HG03342 (cell line): Measurements from ENCODE around the gene NFX1.
"Not testable (repeated sequence)": the region's sequence is repeated elsewhere in the genome, so short reads cannot be mapped to it uniquely, and the experiment has no call there.

Experiments used
- ATAC-seq: cut with Tn5 transposase; IDR thresholded peaks from one replicate; pipeline ENCODE4 v1.9.1; 2021; ENCODE audit warnings: mild to moderate bottlenecking, moderate library complexity; ENCODE audit not compliant: unreplicated experiment

The NFX1 gene

DNA sequence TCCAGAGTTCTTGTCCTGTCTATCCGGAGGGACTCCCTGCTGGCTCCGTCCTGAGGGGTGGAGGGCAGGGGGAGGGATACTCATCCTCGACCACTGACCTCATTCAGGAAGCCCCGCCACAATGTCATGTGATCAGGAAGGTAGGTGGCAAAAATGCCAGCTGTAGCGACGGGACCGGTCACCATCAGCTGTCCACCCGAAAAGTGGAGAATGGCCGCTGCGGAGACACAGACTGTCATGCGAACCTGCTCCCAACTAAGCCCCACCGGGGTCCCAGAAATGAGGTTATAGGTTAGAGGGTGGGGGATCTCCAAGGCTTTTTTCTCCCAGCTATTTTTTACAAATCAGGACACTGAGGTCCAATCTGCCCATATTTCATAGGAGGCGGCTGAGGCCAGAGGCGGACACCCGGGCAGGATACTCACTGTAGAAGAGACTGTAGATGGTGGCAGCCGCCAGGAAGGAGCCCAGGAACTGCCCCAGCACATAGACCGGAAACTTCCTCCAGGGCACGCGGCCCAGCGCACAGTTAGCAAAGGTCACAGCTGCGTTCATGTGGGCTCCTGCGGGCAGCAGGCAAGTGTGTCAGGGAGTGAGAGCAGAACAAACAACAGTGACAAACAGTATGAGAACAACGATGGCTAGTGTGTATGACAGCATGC is 95.8 kb downstream of the NFX1 start:
- not testable (repeated sequence) for ATAC-seq

DNA sequence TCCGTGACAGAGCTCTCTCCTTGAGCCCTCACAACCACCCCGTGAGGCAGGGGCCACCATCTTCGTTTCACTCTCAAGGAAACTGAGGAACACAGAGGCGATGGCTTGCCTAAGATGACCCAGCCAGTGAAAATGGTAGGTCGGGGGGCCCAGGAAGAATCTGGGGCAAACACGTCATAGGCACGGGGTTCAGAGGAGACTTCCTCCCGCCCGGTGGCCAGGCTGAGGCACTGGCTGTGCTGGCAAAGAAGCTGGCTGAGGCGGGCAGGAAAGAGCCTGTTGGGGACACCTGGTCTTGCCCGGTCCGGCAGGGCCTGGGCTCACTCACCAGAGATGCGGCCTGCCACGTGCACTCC is 96.3 kb downstream of the NFX1 start:
- not testable (repeated sequence) for ATAC-seq

DNA sequence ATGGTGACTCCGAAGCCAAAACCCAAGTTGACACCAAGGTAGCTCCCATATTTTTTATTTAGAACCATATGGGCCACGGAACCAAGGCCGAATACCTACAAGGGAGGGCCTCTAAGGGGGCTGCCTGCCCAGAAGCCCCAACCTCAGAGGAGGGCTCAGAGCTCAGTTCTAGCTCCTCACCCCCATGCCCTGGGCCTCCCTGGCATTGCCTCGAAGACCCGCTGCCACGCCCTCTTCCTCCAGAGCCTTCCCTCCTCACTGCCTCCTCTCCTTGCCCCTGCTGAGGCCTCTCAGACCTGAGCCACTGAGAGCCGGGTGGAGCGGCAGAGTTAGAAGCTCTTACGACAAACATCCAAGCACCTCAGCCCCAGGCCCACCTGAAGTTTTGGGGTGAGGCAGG is 96.7 kb downstream of the NFX1 start:
- ATAC-seq: not testable (repeated sequence)

DNA sequence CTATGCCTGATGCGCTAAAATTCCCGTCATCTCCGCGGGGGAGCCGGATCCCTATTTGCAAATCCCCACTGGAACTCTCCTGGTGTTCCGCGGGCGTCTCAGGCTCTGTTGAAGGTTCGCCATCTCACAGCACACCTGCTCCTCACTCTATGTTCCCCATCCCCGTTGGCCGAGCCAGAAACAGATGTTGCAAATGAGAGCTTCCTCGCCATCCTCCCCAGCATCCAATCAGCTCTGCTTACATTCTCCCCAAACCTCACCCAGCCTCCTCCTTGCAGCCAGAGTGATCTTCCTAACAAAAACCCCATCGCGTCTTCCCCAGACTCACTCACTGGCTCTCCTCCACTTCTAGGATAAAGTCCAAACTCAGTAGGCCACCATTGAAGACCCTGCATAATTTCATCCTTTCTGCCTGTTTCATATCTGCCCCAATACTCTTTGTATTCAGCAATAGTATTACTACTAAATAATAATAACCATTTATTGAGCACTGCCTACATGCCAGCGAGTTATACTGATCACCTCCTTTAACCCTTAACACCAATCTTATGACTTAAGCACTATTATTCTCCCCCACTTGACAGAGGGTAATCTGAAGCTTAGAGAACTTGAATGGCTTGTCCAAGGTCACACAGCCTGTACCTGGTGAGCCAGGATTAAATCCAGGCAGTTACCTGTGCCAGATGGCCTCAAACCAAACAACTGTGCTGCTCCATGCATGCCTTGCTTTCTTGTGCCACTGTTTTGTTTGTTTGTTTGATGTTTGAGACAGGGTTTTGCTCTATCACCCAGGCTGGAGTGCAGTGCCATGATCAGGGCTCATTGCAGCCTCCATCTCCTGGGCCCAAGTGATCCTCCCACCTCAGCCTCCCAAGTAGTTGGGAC is 98.0 kb downstream of the NFX1 start:
- no peak for ATAC-seq

DNA sequence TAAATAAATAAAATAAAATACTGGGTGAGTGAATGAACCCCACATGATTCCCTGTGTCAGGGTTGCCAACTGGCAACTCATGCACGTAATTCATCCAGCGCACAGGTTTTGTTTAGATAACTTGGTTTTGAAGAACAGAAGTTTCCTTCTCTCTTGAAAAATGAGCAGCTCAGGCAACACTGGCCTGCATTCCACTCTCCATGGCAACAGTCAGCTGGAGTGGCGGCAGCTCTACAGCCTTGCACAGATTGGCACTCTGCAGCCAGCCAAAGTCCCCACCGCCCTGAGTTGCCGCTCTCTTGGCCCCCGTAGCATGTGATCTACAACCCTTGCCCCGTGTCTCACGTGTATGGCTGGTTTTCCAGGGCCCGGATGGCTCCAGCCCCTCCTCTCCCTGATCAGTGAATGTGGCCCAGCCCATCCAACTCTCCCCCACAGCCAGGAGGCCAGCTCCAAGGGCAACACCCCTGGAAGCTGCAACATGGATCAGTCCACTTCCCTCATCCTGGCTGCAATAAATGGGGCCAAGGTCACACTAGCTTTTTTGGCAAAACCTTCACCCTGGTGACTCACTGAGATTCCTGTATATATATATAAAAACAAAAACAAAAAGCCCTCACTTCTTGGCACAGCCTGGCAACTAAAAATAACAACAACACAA is 100.9 kb downstream of the NFX1 start:
- not testable (repeated sequence) for ATAC-seq

DNA sequence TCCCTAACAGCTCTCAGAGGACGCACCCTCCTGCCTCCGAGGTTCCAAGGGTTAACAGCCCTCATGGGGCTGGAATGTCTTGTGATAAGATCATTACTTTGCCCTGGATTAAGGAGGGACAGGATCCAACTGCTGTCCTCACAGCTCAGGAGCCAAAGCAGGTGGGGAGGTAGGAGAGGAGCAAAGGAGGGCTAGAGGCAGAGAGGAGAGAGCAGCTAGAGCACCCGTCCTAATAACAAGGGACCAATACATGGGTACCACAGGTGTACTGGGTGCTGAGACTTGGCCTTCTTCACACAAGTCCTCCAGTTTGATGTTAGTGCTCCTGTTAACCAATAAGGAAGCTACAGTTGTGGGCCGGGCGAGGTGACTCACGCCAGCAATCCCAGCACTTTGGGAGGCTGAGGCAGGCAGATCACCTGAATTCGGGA is 102.3 kb downstream of the NFX1 start:
- ATAC-seq: not testable (repeated sequence)

DNA sequence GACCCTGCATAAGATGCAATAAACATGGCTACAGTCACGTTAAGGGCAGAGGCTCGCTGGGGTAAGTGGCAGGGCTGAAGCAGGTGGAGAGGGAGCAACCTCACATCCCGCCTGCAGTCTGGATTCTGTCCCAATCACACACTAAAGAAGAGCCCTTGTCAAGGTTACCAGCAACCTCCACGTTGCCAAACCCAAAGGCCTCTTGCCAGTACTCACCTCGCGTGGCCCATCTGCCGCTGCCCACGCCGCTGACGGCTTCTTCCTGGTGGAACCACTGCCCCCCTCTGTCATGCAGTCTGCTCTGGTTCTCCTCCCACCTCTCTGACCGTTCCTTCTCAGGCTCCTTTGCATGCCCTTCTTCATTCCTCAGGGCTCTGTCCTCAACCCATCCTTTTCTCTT is 103.3 kb downstream of the NFX1 start:
- no peak for ATAC-seq

DNA sequence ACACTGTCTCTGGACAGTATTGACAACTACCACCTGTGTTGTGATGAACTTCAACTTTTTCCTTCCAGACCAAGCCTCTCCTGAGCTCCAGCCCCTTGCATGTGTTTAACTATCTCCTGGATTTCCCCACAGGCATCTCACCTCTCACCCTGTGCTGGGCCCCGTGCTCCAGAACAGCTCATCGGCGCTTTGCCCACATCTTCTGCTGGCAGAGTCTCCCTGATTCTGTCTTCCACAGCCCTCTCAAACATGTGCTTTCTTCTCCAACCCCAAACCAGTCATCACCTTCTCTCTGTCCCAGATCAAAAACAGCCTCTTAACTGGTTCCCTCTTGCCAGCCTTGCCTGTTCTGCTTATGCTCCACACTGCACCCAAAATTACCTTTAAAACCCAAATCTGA is 103.7 kb downstream of the NFX1 start:
- ATAC-seq: not testable (repeated sequence)

DNA sequence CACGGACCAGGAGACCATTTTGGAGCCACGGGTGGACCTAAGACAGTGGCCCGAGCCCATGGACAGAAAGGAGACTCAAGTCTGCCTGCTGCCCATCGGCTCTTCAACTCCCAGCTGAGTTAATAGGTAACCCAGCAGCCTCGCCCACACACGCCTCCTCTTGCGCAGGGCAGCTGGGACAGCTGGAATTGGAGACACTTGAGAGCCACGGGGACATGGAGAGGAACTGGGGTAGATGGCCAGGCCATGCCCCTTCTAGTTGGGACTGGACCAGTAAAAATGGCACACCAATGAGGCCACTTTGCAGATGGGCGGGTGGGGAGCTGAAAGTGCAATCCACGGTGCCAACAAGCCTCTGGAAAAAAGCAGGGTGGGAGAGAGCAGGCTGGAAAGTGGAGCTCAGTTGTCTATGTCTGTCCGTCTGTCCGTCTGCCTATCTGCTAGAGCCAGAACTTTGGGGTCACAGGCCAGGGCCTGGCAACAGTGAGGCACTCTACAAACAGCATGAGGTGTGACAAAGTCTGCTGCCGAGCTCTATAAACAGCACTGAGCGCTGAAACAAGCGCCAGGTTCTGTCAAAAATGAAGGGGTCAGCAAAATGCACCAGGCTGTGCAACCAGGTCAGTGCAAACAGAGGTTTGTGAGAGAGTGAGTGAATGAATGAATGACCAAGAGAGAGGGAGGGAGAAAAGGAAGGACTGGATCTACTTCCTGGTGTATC is 105.0 kb downstream of the NFX1 start:
- ATAC-seq: not testable (repeated sequence)

DNA sequence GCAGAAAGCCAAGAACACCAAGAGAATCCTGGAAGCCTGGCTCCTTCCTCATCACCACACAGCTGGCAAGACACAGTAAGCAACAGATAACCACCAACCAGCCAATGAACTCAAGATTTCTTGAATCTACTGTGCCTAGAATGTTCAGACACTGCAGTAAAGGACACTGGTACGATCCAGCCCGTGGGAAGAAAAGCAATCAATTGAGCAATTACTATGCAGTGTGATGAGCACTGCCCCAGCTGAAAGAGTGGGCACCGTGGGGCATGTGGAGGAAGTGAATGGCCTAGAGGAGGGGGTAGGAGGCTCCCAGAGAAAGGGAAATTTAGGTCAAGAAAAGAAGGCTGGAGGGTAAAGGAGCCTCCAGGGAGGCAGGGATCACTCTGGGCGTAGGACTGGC is 107.5 kb downstream of the NFX1 start:
- ATAC-seq: not testable (repeated sequence)

DNA sequence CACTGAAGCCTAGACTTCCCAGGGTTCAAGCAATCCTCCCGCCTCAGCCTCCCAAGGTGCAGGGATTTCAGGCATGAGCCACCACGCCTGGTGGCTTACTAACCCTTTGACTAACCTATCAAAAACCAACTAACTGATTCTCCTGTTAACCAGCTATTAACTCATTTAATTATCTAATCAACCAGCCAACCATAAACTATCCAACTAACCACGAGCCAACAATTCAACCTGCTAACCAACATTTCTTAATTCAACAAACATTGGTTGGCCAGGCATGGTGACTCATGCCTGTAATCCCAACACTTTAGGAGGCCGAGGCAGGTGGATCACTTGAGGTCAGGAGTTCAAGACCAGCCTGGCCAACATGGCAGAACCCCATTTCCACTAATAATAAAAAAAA is 108.7 kb downstream of the NFX1 start:
- ATAC-seq: not testable (repeated sequence)

DNA sequence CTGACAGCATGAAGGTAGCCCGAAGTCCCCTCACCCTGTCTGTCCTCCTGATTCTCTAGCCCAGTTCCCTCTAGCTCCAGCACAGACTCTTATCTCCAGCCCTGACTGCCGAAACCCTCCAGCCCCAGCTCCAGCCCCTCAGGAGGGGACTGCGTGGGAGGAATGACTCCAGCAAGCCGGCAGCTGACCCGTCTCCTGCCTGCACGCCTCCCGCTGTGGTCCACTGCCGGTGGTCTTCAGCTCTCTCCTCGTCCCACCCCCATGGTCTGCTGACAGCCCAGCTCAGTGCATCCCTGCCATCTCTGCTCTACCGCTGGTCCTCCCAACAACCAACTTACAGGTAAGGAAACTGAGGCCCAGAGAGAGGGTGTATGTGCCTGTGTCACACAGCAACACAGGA is 111.5 kb downstream of the NFX1 start:
- ATAC-seq: not testable (repeated sequence)

DNA sequence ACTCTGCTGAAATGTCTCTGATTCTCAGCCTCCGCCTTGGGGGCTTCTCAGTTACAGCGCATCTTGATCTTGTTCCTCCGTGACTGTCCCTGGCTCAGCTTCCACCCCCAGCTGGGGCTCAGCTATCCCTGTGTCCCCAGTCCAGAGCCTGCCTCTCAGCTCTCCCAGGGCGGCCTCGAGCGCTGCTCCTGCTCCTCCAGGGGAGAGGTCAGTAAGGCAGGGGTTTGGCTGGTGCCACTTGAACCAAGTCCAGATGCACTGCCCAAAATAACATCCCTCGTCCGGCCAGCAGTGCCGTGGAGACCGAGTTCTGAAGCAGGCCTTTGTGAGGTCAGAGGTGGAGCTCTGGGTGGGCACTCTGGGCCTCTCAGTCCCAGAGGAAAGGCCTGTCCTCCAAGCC is 112.1 kb downstream of the NFX1 start, which contains the start of gene AQP7:
Gene AQP7, minus strand, starts transcription at position 198 of the 400 bp plus-strand sequence. CDS start 1,306 bp downstream, outside the sequence.
- not testable (repeated sequence) for ATAC-seq

DNA sequence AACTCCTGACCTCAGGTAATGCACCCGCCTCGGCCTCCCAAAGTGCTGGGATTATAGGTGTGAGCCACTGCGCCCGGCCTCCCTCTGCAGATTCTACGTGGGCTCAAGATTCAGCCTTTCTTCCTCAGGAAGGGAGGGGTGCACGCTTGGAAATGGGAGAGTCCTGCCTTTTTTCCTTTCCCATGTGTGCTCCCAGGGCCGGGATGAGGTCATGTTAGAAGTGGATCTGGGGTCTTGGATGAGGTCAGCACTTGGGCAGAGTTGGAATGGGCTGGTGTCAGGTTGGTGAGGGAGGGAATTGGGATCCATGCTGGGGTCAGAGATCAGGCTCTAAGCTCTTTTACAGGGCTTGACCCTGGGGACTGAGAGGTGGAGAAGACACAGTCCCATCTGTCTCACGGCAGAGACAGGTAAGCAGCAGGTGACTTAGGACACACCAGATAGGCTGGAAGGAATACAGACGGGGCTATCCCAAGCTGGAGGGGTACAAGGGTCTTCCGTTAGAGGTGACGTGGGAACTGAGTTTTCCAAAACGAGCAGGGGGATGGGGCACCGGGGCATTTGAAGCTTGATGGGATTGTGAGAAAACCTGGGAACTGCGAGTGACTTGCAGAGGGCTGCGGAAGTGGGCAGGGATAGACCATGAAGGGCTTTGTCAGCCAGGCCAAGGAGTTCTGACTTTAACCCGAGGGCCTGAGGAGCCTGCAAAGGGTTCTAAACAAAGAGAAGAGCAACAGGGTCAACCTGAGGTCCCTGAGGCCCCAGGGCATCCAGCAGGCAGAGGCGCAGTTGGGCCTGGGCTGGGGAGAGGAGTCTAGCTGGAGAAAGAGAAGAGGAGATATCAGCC is 113.8 kb downstream of the NFX1 start:
- ATAC-seq: no peak

DNA sequence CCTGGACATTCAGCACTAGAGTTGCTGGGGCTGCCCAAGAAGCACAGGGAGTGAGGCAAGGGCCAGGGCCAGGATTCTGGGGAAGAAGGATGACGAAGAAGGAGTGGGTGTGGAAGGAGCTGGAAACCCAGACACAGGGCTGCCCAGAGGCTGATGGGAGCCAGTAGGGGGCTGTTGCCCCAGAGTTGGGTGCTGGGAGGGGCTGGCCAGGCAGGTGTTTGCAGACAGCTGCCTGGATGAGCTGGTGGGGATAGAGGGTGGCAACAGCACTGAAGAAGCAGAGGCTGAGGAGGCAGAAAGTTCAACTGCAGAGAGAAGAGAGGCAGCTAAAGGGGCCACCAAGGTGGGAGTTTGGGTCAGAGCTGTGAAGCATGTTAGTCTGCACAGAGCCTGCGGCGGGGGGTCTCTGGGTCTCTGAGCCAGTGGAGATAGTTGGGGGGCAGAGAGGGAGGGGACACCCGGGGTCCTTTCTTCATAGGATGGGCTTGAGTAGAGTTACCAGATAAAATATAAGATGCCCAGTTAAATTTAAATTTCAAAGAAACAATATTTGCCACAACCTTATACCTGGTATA is 114.6 kb downstream of the NFX1 start:
- no peak for ATAC-seq

DNA sequence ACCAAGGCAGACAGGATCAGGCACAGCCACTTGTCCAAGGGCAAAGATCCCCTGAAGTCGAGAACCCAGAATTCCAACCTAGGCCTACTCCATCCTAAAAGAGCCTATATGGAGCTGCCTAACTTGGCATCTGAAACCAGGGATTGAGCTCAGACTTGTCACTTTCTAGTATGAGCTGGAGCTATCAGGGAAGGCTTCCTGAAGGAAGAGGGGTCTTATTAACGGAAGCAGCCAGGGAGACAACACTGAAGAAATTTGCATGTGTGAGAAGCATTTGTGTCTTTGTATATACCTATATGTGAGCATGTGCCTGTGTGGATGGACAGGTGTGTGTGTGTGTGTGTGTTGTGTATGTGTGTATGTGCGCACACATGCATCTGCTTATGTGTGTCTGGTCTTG is 116.7 kb downstream of the NFX1 start:
- ATAC-seq: no peak

DNA sequence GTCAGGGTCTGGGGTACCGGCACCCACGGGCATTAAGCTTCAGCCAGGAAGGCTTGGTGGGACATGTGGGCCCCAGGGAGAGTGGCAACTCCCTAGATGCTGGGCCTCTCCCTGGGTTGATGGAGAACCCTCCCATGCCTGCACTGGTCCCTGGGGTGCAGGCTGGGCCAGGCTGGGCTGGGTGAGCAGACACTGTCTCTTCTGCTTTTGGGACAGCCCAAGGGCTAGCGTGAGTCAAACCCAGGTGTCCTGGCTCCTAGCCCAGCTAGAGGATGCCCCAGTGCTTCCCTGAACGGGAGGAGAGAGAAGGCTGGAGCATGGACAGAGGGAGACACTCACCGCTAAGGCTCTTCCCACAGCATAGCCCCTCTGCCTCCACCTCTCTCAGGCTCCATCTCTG is 117.8 kb downstream of the NFX1 start:
- ATAC-seq: no peak

DNA sequence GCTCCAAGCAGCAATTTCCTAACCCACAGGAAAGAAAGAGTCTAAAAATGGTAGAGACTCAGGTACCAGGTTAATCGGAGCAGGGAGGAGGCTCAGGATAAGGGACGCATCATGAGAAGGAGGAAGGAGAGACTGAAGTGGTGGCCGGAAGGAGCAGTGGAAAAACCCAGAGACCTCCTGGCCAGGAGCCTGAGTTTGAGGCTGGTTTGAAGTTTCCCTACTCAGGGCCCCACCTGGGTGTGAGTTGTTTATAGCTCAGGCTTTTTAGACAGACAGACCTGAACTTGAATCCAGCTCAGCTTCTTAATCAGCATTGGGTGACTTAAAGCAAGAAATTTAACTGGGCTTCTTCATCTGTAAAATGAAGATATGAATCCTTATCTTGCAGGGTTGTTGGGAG is 124.0 kb downstream of the NFX1 start:
- ATAC-seq: no peak

DNA sequence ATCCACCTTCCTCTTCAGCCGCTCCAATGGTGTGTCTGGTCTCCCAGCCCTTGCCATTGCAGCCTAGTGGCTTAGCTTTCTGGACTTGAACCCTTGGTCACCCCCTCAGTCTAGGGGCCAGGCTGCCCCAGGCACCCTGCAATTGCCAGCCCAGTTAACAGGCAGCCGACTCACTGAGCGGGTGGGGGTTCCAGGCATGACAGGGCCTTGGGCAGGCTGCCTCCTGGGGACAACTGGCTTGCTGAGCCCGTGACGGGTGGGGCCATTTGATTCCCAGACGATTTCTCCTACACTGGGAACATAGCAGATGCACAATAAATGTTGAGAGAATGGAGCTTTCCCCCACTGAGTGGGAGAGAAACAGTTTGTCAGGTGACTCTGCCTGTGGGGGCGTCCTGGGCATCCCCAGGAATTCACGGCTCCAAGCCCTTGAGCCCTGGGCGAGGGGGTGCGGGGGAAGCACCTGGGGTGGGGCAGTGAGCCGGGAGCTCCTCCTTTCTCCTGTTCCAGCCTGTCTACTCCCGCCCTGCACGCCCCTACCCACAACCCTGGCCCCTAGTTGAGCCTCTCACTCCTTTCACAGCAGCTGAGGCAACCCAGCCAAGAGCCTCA is 124.7 kb downstream of the NFX1 start:
- no peak for ATAC-seq
